ENCODE data around the gene SEPHS1. TPM values are rescaled to one million over a fixed set of nuclear protein-coding genes. Genes with fewer than 3 reads are reported as not detected.

The SEPHS1 gene
- total RNA-seq, 1 donor from 2014 or later: 127 TPM

DNA sequence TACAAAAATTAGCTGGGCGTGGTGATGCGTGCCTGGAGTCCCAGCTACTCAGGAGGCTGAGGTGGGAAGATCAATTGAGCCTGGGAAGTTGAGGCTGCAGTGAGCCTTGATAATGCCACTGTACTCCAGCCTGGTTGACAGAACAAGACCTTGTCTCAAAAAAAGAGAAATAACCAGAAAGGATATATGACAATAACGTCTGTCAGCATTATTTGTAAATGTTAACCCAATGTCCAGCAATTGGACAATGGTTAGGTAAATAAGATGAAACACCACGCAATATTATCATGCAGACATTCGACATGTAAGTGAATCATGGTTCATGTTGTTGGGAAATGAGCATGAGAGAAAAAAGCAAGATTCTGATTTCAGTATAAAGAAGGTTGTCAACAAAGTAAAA is 44.6 kb upstream of the SEPHS1 start:
- DNase-seq (ENCODE audit: low spot score, unreplicated experiment): no peak
- H3K4me1 Mint-ChIP-seq (ENCODE audit: low read depth): no peaks in the 10 kb centered on the region
- no peak overlapping the region for H3K4me3 Mint-ChIP-seq (ENCODE audit: low read depth)
- no peaks in the 10 kb centered on the region for H3K9me3 Mint-ChIP-seq (ENCODE audit: low read depth)
- H3K27me3 Mint-ChIP-seq: peaks cover 15% of the 10 kb centered on the region
- TF ChIP-seq, protein P1, sequence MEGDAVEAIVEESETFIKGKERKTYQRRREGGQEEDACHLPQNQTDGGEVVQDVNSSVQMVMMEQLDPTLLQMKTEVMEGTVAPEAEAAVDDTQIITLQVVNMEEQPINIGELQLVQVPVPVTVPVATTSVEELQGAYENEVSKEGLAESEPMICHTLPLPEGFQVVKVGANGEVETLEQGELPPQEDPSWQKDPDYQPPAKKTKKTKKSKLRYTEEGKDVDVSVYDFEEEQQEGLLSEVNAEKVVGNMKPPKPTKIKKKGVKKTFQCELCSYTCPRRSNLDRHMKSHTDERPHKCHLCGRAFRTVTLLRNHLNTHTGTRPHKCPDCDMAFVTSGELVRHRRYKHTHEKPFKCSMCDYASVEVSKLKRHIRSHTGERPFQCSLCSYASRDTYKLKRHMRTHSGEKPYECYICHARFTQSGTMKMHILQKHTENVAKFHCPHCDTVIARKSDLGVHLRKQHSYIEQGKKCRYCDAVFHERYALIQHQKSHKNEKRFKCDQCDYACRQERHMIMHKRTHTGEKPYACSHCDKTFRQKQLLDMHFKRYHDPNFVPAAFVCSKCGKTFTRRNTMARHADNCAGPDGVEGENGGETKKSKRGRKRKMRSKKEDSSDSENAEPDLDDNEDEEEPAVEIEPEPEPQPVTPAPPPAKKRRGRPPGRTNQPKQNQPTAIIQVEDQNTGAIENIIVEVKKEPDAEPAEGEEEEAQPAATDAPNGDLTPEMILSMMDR (IDR thresholded peaks at IDR 0.05; ENCODE audit: unreplicated experiment): no peak
- no peaks in the 10 kb centered on the region for H3K36me3 Mint-ChIP-seq (ENCODE audit: insufficient read depth)
- H3K27ac Mint-ChIP-seq: no peak overlapping the region

DNA sequence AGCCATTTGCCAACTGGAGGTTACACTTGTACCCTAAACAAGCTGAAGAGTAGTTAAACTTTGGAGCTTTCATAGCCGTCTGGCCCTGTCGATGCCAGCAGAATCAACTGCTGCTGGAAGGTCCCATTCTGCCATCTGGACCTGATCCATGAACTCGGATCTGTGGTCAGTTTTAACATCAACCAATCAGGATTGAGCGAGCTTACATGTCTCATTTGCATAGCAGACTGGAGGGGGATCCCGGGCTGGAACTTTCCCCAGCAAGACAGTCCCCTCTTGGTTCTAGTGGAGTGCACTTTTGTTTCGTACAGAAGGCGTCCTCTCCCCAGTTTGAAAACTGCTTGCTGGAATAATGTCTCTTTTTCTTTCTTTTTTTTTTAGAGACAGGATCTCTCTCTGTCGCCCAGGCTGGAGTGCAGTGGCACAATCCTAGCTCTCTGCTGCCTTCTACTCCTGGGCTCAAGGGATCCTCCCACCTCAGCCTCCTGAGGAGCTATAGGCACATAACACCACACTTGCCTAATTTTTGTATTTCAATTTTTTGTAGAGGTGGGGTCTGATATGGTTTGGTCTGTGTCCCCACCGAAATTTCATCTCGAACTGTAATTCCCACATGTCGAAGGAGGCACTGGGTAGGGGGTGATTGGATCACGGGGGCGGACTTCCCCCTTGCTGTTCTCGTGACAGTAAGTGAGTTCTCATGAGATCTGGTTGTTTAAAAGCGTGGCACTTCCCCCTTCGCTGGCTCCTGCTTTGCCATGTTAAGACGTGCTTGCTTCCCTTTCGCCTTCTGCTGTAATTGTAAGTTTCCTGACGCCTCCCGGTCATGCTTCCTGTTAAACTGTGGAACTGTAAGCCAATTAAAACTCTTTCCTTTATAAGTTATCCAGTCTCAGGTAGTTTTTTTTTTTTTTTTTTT is 42.8 kb upstream of the SEPHS1 start:
- TF ChIP-seq, protein P1 (IDR thresholded peaks at IDR 0.05; ENCODE audit: unreplicated experiment): no peak
- peaks cover 19% of the 10 kb centered on the region for H3K27me3 Mint-ChIP-seq
- no peaks in the 10 kb centered on the region for H3K4me1 Mint-ChIP-seq (ENCODE audit: low read depth)
- DNase-seq (ENCODE audit: low spot score, unreplicated experiment): no peak
- H3K9me3 Mint-ChIP-seq (ENCODE audit: low read depth): no peaks in the 10 kb centered on the region
- H3K27ac Mint-ChIP-seq: no peak overlapping the region
- no peak overlapping the region for H3K4me3 Mint-ChIP-seq (ENCODE audit: low read depth)
- H3K36me3 Mint-ChIP-seq (ENCODE audit: insufficient read depth): no peaks in the 10 kb centered on the region

DNA sequence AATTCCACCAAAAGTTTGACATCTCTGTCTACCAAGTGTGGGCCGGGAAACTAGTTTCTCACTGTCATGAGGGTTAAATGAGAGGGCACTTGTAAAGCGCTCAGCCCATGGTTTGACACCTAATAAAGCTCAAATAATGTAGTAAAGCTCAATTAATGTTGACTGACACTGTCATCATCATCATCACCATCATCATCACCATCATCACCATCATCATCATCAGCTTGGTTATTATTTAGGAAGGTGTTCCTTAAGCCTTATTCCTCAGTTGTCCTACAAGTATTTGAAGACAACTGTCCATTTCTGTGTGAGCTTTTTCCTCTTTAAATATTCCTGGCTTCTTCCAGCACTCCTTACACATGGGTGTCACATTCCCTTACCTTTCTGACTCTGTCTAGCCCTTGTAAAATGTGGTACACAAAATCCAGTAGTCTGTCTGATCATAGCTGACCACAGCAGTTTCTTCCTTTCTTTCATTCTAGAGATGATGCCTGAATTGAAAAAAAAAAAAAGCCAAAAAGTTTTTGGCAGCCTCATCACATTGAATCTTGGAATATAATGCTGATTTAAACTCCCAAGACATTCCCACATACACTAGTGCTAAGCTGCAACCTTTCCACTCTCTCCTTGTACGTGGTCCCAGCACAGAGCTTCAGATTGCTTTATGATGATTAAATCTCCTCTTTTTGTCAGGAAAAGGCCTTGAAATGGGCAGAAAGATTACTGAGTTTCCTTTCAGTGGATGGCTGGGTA is 40.6 kb upstream of the SEPHS1 start:
- no peak overlapping the region for H3K4me3 Mint-ChIP-seq (ENCODE audit: low read depth)
- peaks cover 28% of the 10 kb centered on the region for H3K27me3 Mint-ChIP-seq
- H3K9me3 Mint-ChIP-seq (ENCODE audit: low read depth): no peaks in the 10 kb centered on the region
- no peak for DNase-seq (ENCODE audit: low spot score, unreplicated experiment)
- TF ChIP-seq, protein P1 (IDR thresholded peaks at IDR 0.05; ENCODE audit: unreplicated experiment): no peak
- H3K36me3 Mint-ChIP-seq (ENCODE audit: insufficient read depth): no peaks in the 10 kb centered on the region
- H3K4me1 Mint-ChIP-seq (ENCODE audit: low read depth): no peaks in the 10 kb centered on the region
- no peak overlapping the region for H3K27ac Mint-ChIP-seq

DNA sequence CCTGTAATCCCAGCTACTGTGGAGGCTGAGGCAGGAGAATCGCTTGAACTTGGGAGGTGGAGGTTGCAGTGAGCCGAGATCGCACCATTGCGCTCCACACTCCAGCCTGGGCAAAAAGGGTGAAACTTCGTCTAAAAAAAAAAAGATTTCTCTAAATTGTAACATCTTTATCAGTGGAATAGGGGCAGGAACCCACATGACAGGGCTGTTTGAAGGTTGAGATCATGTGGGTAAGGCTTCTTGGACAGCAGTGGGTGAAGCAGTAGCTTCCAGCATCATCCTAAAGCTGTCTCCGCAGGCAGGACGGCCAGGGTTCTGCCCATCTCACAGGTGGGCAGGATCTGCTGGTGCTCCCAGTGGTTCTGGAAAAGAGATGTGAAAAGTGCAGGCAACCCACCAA is 37.9 kb upstream of the SEPHS1 start:
- no peak for DNase-seq (ENCODE audit: low spot score, unreplicated experiment)
- TF ChIP-seq, protein P1 (IDR thresholded peaks at IDR 0.05; ENCODE audit: unreplicated experiment): no peak
- H3K36me3 Mint-ChIP-seq (ENCODE audit: insufficient read depth): no peaks in the 10 kb centered on the region
- peaks cover 42% of the 10 kb centered on the region for H3K27me3 Mint-ChIP-seq
- no peak overlapping the region for H3K27ac Mint-ChIP-seq
- H3K9me3 Mint-ChIP-seq (ENCODE audit: low read depth): no peaks in the 10 kb centered on the region
- H3K4me1 Mint-ChIP-seq (ENCODE audit: low read depth): peaks cover 7% of the 10 kb centered on the region
- no peak overlapping the region for H3K4me3 Mint-ChIP-seq (ENCODE audit: low read depth)

DNA sequence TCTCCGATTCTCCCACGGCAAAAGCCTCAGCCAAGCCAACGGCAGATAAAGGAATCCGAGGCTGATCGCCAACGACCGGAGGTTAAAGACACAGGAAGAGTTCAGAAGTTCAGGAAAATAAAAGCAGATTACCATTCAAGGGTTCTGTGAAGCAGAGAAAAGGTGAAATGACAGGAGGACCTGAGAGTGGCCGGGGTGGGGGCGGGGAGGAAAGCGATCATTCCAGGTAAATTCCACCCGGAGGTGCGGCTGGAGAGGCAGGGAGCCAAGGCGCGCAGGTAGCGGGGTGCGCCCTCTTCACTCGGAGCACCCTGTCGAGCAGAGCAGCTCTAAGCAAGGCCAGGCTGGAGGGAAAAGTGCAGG is 35.3 kb upstream of the SEPHS1 start:
- DNase-seq (ENCODE audit: low spot score, unreplicated experiment): peak; percentile 10
- H3K4me3 Mint-ChIP-seq (ENCODE audit: low read depth): peak overlapping the region; percentile 74
- no peaks in the 10 kb centered on the region for H3K9me3 Mint-ChIP-seq (ENCODE audit: low read depth)
- TF ChIP-seq, protein P1 (IDR thresholded peaks at IDR 0.05; ENCODE audit: unreplicated experiment): no peak
- H3K36me3 Mint-ChIP-seq (ENCODE audit: insufficient read depth): no peaks in the 10 kb centered on the region
- H3K27ac Mint-ChIP-seq: peak overlapping the region; percentile 80
- peaks cover 7% of the 10 kb centered on the region for H3K4me1 Mint-ChIP-seq (ENCODE audit: low read depth)
- peaks cover 38% of the 10 kb centered on the region for H3K27me3 Mint-ChIP-seq

Data from progenitor cell of endocrine pancreas (in vitro differentiated cells).